HG02678 (cell line): ENCODE measurements around the gene HTT.

Experiments
- ATAC-seq: cut with Tn5 transposase; IDR thresholded peaks from one replicate; pipeline ENCODE4 v1.9.1; 2021; ENCODE audit warnings: mild to moderate bottlenecking, moderate library complexity; ENCODE audit not compliant: unreplicated experiment

Gene HTT

DNA sequence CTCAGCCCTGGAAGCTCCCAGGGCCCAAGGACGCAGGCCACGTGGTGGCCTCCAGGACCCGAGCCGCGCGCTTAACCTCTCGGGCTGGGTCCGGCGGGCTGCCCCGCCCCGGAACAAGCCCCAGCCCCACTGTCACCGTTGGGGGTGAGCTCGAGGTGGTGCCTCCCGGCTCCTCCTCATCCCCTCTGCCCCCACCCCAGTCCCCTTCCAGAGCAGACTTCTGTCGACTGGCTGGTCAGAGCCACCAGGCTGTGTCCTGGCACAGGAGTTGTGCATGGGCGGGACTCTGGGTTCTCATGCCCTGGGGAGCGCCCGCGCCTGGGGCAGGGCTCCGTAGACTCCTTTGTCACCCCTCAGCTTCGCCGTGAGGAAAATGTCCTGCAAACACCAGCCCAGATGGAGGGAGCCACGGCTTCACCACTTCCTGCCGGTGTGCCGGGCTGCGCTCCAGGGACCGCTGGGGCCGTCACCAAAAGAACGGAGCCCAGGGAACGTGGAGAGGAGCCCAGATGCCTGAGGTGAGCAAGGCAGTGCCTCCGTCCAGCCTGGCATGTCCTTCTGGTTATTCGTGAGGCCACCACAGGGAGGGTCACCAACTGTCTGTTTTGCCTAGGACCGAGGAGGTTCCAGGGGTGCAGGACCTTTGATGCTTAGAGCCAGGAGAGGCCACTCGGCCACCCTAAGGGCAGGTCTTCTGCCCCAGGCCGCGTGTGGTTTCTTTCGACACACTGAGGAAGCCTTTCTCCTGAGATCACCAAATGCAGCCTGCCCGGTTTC is 211.3 kb downstream of the HTT start:
- ATAC-seq: peak; percentile 95

- no peak for ATAC-seq
These were observed 212.1 kb downstream of the HTT start for GRCh38 chr4:3286335-3287175.

GRCh38 chr4:3287271-3287971 is 212.9 kb downstream of the HTT start:
- ATAC-seq: no peak

GRCh38 chr4:3287972-3288570 is 213.6 kb downstream of the HTT start:
- no peak for ATAC-seq

GRCh38 chr4:3288571-3289094 is 214.2 kb downstream of the HTT start:
- no peak for ATAC-seq

DNA sequence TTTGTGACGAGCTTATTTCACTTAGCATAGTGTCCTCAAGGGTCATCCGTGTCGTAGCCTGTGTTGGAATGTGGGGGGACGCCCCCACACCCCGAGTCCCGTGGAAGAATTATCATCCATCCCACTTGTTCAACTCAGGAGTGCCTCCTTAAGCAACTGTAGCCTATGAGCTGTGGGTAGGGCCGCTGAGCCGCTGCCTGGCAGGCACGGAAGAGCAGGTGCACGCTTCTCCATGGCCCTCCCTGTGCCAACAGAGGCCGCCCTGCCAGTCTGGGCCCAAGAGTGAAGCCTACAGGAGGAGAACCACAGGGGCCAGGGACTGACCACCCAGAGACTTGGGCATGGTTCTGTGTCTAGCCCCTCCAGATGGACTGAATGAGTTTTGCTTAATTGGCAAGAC is 216.0 kb downstream of the HTT start:
- ATAC-seq: no peak

DNA sequence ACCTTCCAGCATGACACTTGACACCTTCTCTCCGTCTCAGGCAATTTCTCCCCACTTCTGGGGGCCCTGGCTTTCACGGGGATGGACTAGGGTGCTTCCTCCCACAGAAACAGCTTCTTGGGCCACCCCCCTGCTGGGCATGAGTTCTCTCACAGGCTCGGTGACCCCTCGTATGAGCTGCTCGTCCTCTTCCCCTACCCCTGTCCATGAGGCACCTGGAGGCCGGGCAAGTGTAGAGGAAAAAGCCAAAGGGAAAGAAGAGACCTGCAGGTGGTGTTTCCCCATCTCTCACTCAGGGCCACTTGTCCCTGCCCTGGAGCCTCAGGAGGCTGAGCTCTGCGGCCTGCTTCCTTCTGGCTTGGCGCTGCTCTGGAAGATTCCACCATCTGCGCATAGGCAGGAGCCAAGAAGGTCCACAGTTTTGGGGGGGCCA is 216.4 kb downstream of the HTT start:
- ATAC-seq: no peak

DNA sequence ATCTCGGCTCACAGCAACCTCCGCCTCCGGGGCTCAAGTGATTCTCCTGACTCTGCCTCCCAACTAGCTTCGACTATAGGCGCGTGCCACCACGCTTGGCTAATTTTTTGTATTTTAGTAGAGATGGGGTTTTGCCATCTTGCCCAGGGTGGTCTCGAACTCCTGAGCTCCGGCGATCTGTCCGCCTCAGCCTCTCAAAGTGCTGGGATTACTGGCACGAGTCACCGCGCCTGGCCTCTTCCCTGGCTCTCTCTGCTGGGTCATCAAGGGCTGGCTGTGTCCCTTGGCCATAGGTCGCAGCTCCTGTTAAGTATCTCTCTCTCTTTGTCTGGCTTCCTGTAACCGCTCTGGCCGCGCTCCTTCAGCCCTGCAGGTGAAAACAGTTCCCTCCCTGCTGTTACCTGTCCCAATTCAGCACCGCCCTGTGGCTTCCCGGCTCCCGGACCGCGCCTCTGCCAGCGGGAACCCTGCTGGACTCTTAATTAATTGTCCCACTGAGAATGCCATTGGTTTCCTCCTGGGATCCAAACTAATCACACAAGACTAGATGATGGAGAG is 217.0 kb downstream of the HTT start:
- ATAC-seq: no peak

DNA sequence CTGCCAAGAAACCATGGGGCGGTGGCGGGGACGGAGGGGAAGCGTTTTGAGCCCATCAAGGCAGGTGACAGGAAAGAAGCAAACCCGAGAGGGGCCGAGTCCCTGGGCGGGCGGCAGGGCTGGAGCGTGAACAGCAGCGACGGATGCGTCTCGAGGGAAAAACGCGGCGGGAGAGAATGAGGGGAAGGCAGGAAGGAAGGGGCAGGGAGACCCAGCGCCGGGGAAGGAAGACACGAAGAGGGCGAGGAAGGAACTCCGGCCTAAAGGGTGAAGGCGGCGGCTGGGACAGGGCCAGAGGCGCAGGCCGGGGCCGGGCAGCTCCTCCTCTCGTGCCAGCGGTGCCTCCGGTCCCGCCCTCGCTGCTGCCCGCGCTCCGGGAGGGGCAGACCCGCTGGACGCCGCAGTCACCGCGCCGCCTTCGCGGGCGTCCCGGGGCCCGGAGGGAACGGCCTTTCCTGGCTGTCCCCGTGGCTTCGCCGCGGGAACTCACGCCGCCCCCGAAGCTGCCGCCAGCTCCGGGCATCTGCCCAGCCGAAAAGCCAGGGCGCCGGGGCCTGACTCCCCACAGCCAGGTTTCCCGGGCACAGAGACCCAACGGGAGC is 217.6 kb downstream of the HTT start:
- ATAC-seq: peak; percentile 14

GRCh38 chr4:3292571-3293400 is 218.3 kb downstream of the HTT start, which contains the start of gene RGS12:
Gene RGS12 (plus strand): TSS chr4:3293021. CDS start chr4:3316171, 23,150 bp downstream.
- peak; percentile 82 for ATAC-seq
